Activated T-helper 1 cell treated with anti-CD3 and anti-CD28 coated beads, Interleukin-12 subunit alpha, Interleukin-12 subunit beta, Interleukin-2, Interleukin-4 antibody, amounts not matched to agents 30 ng/mL and 10 ng/mL and 1 ng/mL, durations not matched to agents 14 hours and 24 hours and 36 hours (primary cell): Measurements from ENCODE around the gene GRPEL2. TPM values are rescaled to one million over a fixed set of nuclear protein-coding genes. Genes with fewer than 3 reads are reported as not detected.

ENCODE experiments used
- DNase-seq: peaks from one replicate; pipeline ENCODE4 v3.0.0; 2021; ENCODE audit warnings: low spot score
- H3K27ac Mint-ChIP-seq: one replicate; pipeline ENCODE4 v1.8.0; 2021; ENCODE audit warnings: mild to moderate bottlenecking, mixed read lengths
- H3K27me3 Mint-ChIP-seq: one replicate; pipeline ENCODE4 v1.8.0; 2022; ENCODE audit warnings: mild to moderate bottlenecking, moderate library complexity, mixed read lengths; ENCODE audit not compliant: insufficient read depth
- H3K36me3 Mint-ChIP-seq: one replicate; pipeline ENCODE4 v1.8.0; 2021; ENCODE audit warnings: low read depth, mixed read lengths
- H3K4me1 Mint-ChIP-seq: one replicate; pipeline ENCODE4 v1.8.0; 2021; ENCODE audit warnings: low read depth, mixed read lengths
- H3K4me3 Mint-ChIP-seq: one replicate; pipeline ENCODE4 v1.8.0; 2021; ENCODE audit warnings: mild to moderate bottlenecking, moderate library complexity, mixed read lengths
- H3K9me3 Mint-ChIP-seq: one replicate; pipeline ENCODE4 v1.8.0; 2021; ENCODE audit warnings: mixed read lengths
- intact Hi-C: fragments of 100-400 bp; cut with micrococcal nuclease; formaldehyde crosslinking; loops from one replicate; pipeline ENCODE4 v1.15.1; 2024
- total RNA-seq: library from RNA; stranded (reverse); gene quantifications from 2 replicates; pipeline ENCODE4 v1.2.3, GENCODE V29; 2022

GRPEL2 gene
- total RNA-seq, 1 donor from 2014 or later = 30.4 TPM

DNA sequence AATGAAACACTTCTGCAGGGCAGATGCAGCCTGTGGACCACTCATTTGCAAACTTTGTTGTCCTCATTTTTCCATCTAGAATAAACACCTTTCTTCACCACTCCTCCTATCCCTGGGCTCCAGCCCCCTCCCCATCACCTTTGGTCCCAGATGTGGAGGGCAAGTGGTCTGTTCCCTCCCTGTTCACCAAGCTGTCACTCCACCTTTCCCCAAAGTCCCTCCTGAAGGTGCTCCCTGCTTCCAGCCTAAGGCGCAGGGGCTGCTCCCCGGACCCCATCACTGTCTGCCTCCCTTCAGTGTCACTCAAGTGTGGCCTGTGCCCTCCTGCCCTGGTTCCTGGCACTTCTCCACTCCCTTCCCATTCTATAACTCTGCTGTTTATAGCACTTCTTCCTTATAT is 19.4 kb downstream of the GRPEL2 start:
- no peak overlapping the region for H3K27ac Mint-ChIP-seq
- no peaks in the 10 kb centered on the region for H3K9me3 Mint-ChIP-seq
- no peak overlapping the region for H3K4me3 Mint-ChIP-seq
- H3K27me3 Mint-ChIP-seq = peaks cover 2% of the 10 kb centered on the region
- DNase-seq = no peak
- H3K4me1 Mint-ChIP-seq = peaks cover 22% of the 10 kb centered on the region
- intact Hi-C loops = no loop called here
- peaks cover 18% of the 10 kb centered on the region for H3K36me3 Mint-ChIP-seq

DNA sequence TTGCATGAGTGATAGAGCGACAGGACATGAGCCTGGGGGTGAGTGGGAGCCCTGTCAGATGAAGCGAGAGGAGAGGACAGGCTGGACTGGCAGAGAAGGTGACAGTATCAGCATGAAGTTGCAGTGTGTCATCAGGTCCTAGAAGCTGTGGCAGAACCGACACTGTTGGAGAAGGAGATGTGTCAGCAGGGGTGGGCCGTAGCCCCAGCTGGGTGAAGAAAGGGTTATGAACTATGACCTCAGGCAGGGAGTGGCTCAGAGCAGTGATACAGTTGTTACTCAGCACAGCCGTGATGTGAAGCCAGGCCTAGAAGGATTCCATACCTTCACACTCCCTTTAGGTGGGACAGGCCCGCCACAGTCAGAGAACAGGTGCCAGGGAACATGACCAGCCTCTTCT is 20.1 kb downstream of the GRPEL2 start:
- no peak overlapping the region for H3K27ac Mint-ChIP-seq
- intact Hi-C loops = no loop called here
- H3K9me3 Mint-ChIP-seq = no peaks in the 10 kb centered on the region
- peaks cover 12% of the 10 kb centered on the region for H3K36me3 Mint-ChIP-seq
- DNase-seq = no peak
- H3K4me1 Mint-ChIP-seq = peaks cover 16% of the 10 kb centered on the region
- peaks cover 2% of the 10 kb centered on the region for H3K27me3 Mint-ChIP-seq
- H3K4me3 Mint-ChIP-seq = no peak overlapping the region

DNA sequence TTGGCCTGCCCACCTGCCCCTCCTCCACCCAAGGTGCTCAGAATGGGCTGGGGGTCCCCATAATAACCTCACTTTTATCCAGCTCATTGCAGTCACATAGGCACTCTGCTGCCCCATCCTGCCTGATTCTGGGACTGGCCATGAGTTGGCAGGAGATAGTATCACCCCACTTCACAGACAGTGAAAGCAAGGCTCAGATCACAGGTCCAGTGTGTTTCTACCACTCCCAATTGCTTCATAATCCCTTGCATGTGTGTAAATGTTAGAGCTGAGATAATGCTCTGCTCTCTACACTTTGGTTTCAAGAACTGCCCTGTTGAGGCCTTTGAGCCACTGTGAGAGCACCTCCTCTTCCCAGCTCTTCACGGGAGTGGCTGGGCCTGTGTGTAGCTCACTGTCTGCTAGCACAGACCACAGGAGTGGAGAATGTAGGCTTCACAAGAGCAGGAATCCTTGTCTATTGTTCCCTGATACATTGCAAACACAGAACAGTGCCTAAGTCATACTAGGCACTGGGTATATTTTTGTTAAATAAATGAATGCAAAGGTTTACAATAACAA is 20.9 kb downstream of the GRPEL2 start:
- Mint-ChIP-seq H3K4me1 (peaks cover 12% of the 10 kb centered on the region), H3K27me3 (peaks cover 2% of the 10 kb centered on the region), H3K36me3 (peaks cover 8% of the 10 kb centered on the region), H3K27ac (no peak overlapping the region), H3K4me3 (no peak overlapping the region), H3K9me3 (no peaks in the 10 kb centered on the region)
- intact Hi-C loops = no loop called here
- no peak for DNase-seq

DNA sequence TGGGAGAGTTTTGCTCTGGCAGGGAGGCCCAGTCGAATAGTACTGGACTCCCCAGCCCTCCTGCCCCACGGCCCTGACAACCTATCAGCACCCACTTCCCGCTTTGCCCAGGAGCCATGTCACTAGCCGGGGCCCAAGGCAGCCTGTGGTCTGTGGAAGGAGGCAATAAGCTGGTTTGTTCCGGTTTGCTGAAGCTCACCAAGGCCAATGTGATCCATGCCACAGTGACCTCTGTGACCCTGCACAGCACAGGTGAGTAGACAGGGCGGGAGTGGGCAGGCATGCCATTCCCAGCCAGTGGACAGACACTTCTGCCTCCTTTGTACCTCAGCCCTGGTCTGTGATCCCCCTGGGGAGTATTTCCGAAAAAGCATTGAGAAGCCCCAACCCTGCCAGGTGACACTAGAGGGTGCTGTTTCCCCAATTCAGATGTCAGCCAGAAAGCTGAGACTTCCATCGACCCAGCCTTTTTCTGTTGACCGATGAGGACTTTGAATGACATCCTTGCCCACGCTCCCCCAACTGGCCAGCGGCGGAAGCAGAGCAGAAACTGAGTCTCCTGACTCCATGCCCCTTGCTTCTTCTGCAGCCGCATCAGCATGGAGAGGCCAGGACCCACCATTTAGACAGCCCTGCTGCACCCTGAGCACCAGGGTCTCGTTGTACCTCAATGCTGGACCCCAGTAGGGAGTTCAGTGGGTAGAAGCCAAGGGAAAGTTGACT is 22.1 kb downstream of the GRPEL2 start:
- intact Hi-C loops = loop anchor here (1.0 kb wide), 1 partner anchor 9 kb away; the partner anchor contains the start of gene PCYOX1L
- H3K27me3 Mint-ChIP-seq = peaks cover 2% of the 10 kb centered on the region
- H3K36me3 Mint-ChIP-seq = peaks cover 9% of the 10 kb centered on the region
- H3K9me3 Mint-ChIP-seq = no peaks in the 10 kb centered on the region
- H3K4me1 Mint-ChIP-seq = peaks cover 17% of the 10 kb centered on the region
- H3K27ac Mint-ChIP-seq = no peak overlapping the region
- DNase-seq = peak; percentile 37
- H3K4me3 Mint-ChIP-seq = no peak overlapping the region

DNA sequence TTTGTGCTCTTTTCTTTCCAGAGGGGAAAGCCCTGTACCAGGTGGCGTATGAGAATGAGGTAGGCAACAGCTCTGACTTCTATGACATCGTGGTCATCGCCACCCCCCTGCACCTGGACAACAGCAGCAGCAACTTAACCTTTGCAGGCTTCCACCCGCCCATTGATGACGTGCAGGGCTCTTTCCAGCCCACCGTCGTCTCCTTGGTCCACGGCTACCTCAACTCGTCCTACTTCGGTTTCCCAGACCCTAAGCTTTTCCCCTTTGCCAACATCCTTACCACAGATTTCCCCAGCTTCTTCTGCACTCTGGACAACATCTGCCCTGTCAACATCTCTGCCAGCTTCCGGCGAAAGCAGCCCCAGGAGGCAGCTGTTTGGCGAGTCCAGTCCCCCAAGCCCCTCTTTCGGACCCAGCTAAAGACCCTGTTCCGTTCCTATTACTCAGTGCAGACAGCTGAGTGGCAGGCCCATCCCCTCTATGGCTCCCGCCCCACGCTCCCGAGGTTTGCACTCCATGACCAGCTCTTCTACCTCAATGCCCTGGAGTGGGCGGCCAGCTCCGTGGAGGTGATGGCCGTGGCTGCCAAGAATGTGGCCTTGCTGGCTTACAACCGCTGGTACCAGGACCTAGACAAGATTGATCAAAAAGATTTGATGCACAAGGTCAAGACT is 22.8 kb downstream of the GRPEL2 start:
- Mint-ChIP-seq H3K4me1 (peaks cover 17% of the 10 kb centered on the region), H3K27ac (no peak overlapping the region), H3K4me3 (no peak overlapping the region), H3K27me3 (peaks cover 2% of the 10 kb centered on the region), H3K36me3 (peaks cover 9% of the 10 kb centered on the region), H3K9me3 (no peaks in the 10 kb centered on the region)
- intact Hi-C loops = loop anchor here (1.0 kb wide), 1 partner anchor 10 kb away; the partner anchor contains the start of gene PCYOX1L
- DNase-seq = no peak

DNA sequence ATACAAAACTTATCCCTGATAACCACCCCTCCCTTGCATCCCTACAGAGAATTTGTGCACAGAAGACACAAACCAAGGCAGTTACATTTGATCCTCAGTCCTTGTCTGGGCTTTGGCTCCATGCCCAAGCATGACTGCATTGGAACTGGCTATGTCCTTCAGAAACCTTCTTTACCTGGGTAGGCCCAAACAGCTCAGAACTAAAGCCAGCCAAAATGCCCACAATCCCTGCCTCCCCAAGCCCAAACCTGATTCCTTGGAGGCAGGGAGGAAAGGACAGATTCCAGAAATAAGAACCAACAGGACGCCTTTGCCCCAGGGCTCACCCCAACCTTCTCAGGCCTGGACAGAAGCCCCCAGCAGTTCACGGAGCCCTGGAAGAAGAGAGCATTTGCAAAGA is 25.6 kb downstream of the GRPEL2 start:
- Mint-ChIP-seq H3K27me3 (peaks cover 2% of the 10 kb centered on the region), H3K36me3 (peaks cover 6% of the 10 kb centered on the region), H3K27ac (no peak overlapping the region), H3K4me3 (no peak overlapping the region), H3K4me1 (peaks cover 17% of the 10 kb centered on the region), H3K9me3 (no peaks in the 10 kb centered on the region)
- no peak for DNase-seq
- intact Hi-C loops = loop anchor here (1.0 kb wide), 3 partner anchors 26 to 230 kb away; partner anchors contain the start of genes ABLIM3 and GRPEL2

DNA sequence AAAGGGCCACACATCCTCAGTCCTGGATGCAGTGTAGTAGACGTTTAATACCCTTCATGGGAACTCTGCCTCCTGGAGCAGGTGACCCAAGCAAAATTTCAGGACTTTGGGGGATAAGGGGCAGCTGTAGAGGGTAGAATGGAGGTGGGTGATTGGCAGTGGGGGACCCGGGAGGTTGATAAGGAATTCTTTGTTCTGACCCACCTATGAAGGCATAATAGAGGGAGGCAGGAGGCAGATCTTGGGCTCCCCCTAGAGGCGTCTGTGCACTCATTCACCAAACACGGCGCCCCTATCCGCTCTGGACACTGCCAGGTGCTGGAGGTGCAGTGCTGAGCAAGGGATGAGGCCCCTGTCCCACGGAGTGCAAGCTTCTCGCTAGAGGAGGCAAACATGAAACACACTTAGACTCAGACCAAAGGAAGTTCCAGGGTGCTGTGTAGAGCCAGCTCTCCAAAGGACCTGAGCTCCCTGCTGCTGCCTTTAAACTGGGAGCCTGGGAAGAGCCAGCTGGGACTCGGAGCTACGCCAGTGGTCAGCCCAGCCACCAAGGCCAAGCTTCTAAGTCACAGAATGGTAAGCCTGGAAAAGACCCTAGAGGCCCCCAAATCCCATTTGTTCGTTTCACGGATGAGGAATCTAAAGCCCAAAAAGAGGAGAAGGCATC is 26.1 kb downstream of the GRPEL2 start:
- no peaks in the 10 kb centered on the region for H3K9me3 Mint-ChIP-seq
- peaks cover 2% of the 10 kb centered on the region for H3K27me3 Mint-ChIP-seq
- H3K4me3 Mint-ChIP-seq = no peak overlapping the region
- peaks cover 6% of the 10 kb centered on the region for H3K36me3 Mint-ChIP-seq
- no peak overlapping the region for H3K27ac Mint-ChIP-seq
- peaks cover 17% of the 10 kb centered on the region for H3K4me1 Mint-ChIP-seq
- DNase-seq = peak; percentile 52
- intact Hi-C loops = loop anchor here (1.0 kb wide), 3 partner anchors 26 to 230 kb away; partner anchors contain the start of genes ABLIM3 and GRPEL2

DNA sequence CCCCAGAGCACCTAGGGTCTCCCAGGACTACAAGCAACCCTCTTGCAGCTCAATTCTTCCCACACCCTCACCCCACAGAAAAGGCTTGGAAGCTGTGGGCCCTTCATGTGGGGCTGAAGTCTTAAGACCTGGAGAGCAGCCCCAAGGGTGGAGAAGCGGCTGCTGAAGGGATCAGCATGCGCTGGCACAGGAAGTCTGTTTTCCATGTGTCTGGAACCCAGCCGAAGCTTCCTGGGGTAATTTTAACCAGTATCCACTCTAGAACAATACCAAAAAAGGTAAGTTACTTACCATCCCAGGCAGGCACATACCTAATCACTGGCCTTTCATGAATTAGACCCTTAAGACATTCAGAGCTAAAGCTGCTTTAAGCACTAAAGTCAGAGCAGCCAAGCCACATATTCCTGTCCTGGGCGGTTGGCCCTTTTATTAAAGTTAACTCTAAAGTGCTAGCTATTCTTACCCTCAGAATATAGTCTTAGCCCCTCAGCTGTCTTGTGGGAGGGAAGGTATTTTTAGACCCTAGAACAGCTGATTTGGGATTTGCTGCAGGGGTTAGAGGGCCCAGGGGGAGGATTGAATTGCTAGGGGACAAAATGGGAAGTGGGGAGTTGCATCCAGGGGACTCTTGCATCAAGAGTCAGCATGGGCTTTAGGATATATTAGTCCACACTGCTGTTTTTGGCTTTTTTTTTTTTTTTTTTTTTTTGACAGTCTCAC is 26.9 kb downstream of the GRPEL2 start:
- Mint-ChIP-seq H3K9me3 (no peaks in the 10 kb centered on the region), H3K4me1 (peaks cover 17% of the 10 kb centered on the region), H3K27ac (no peak overlapping the region), H3K36me3 (peaks cover 6% of the 10 kb centered on the region), H3K27me3 (peaks cover 2% of the 10 kb centered on the region), H3K4me3 (no peak overlapping the region)
- intact Hi-C loops = no loop called here
- DNase-seq = no peak

DNA sequence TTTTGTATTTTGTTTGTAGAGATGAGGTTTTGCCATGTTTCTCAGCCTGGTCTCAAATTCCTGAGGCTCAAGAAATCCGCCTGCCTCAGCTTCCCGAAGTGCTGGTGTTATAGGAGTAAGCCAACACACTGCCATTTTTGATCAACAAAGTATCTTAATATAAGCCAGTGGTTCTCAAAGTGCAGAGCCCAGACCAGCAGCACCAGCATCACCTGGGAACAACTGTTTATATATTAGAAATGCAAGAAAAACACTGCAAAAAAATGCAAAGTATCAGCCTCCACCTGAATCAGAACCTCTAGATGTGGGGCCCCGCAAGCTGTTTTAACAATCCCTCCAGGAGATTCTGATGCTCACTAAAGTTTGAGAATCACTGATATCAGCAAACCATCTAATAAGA is 27.6 kb downstream of the GRPEL2 start:
- H3K27ac Mint-ChIP-seq = no peak overlapping the region
- H3K36me3 Mint-ChIP-seq = peaks cover 6% of the 10 kb centered on the region
- intact Hi-C loops = no loop called here
- no peaks in the 10 kb centered on the region for H3K9me3 Mint-ChIP-seq
- H3K4me1 Mint-ChIP-seq = peaks cover 17% of the 10 kb centered on the region
- peaks cover 2% of the 10 kb centered on the region for H3K27me3 Mint-ChIP-seq
- H3K4me3 Mint-ChIP-seq = no peak overlapping the region
- no peak for DNase-seq

DNA sequence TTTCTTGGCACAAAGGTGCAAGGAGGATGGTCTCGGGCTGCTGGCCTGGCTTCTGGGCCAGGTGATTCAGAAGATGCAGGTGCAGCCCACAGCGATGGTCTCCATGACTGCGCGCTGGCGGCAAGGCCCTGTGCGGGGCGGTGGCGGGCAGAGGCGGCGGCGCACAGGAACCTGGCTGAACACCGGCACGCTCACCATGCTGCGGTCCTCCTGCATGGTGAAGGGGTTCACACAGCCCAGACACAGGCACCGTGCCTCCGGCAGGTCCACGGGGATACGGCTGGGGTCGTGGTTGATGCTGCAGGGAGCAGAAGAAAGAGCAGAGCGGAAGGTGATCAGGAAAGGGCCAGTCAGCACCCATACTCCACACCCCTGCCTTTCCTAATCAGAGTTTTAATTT is 29.0 kb downstream of the GRPEL2 start:
- DNase-seq = no peak
- Mint-ChIP-seq H3K27me3 (no peaks in the 10 kb centered on the region), H3K9me3 (no peaks in the 10 kb centered on the region), H3K4me1 (peaks cover 12% of the 10 kb centered on the region), H3K27ac (no peak overlapping the region), H3K4me3 (no peak overlapping the region), H3K36me3 (peaks cover 1% of the 10 kb centered on the region)
- intact Hi-C loops = no loop called here

DNA sequence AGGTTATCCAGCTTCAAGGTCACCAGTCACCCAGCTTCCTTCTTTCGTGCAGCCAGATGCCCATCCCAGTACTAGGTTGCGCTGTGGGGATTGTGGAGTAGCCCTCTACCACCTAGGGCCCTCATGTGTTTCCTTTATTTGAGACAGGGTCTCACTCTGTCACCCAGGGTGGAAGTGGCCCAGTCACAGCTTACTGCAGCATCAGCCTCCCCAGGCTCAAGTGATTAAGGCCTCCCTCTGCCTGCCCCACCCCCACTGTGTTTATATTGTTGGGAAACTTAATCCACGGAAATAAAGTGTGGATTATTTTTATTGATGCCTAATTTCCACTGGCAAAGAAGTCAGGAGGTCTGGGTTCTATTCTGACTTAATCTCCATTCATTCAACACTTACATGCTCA is 29.5 kb downstream of the GRPEL2 start:
- H3K27me3 Mint-ChIP-seq = no peaks in the 10 kb centered on the region
- no peaks in the 10 kb centered on the region for H3K9me3 Mint-ChIP-seq
- no peak for DNase-seq
- peaks cover 1% of the 10 kb centered on the region for H3K36me3 Mint-ChIP-seq
- no peak overlapping the region for H3K4me3 Mint-ChIP-seq
- H3K4me1 Mint-ChIP-seq = peaks cover 7% of the 10 kb centered on the region
- no peak overlapping the region for H3K27ac Mint-ChIP-seq
- intact Hi-C loops = no loop called here

DNA sequence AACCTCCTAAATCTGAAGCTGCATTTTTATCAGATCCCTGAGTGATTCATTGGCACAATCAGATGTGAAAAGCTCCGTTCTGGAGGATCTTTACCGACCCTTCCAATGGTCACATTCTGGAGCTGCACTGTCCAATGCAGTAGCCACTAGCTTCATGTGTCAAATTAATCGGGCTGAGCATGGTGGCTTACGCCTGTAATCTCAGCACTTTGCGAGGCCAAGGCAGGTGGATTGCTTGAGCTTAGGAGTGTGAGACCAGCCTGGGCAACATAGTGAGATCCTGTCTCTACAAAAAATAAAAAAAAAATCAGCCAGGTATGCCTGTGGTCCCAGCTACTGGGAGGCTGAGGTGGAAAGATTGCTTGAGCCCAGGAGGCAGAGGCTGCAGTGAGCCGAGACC is 30.1 kb downstream of the GRPEL2 start:
- Mint-ChIP-seq H3K4me3 (no peak overlapping the region), H3K27me3 (no peaks in the 10 kb centered on the region), H3K36me3 (peaks cover 1% of the 10 kb centered on the region), H3K9me3 (no peaks in the 10 kb centered on the region), H3K4me1 (peaks cover 7% of the 10 kb centered on the region), H3K27ac (no peak overlapping the region)
- DNase-seq = no peak
- intact Hi-C loops = no loop called here
